SK-N-SH treated with all-trans-retinoic acid at 6 μM for 48 hours (cell line): ENCODE measurements around the gene PDC.

Experiments used
- CSDC2 ChIP-seq: fragments of 250-450 bp; sonication (Bioruptor Pico); IDR thresholded peaks from 2 replicates; pipeline ENCODE4 v1.5.0; 2020; ENCODE audit warnings: mild to moderate bottlenecking, moderate library complexity
- OSR1 ChIP-seq: fragments of 250-450 bp; sonication (Bioruptor Pico); IDR thresholded peaks from 2 replicates; pipeline ENCODE4 v1.8.0; 2022; ENCODE audit warnings: moderate library complexity, mild to moderate bottlenecking, inconsistent platforms
- SNAI2 ChIP-seq: fragments of 250-450 bp; sonication (Bioruptor Pico); IDR thresholded peaks from 2 replicates; pipeline ENCODE4 v1.5.0; 2020; ENCODE audit warnings: mild to moderate bottlenecking, moderate library complexity
- TOX ChIP-seq: fragments of 250-450 bp; sonication (Bioruptor Pico); IDR thresholded peaks from 2 replicates; pipeline ENCODE4 v1.8.0; 2021; ENCODE audit warnings: mild to moderate bottlenecking, moderate library complexity, borderline replicate concordance
- ZFP3 ChIP-seq: fragments of 250-450 bp; sonication (Bioruptor Pico); IDR thresholded peaks from 2 replicates; pipeline ENCODE4 v1.5.0; 2020; ENCODE audit warnings: mild to moderate bottlenecking, moderate library complexity
- ZFP30 ChIP-seq: fragments of 450-650 bp; formaldehyde crosslinking; IDR thresholded peaks from 2 replicates; pipeline ENCODE4 v1.5.0; 2022; ENCODE audit warnings: mild to moderate bottlenecking, moderate library complexity
- ZNF565 ChIP-seq: fragments of 450-650 bp; formaldehyde crosslinking; conservative IDR thresholded peaks from 2 replicates; pipeline ENCODE4 v1.5.0; 2020; ENCODE audit warnings: low read depth, mild to moderate bottlenecking, moderate library complexity
- ZNF70 ChIP-seq: fragments of 450-650 bp; formaldehyde crosslinking; IDR thresholded peaks from 2 replicates; pipeline ENCODE4 v1.5.0; 2020; ENCODE audit warnings: mild to moderate bottlenecking, moderate library complexity
- TF ChIP-seq, protein P1 (sequence below): fragments of 250-450 bp; sonication (Bioruptor Pico); IDR thresholded peaks from 2 replicates; pipeline ENCODE4 v1.8.0; 2020; ENCODE audit warnings: mild to moderate bottlenecking, moderate library complexity, borderline replicate concordance

DNA sequence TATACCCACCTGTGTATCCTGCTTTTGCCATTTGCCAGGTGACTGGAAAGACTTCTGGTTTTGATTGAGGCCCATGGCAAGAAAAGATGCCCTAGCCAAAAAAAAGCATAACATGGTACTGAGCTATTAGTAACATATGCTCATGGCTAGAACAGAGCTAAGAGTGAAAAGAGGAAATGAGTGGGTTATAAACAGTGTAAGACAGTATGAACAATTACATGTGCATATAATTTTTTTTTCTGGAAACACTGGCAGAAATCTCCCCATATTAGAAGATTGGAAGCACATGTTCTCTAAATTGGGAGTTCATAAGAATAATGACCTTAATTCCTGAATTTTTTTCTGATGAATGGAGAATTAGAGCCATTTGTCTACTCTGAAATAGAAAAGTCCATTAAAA is 41.2 kb upstream of the PDC start:
- TF ChIP-seq ZNF70 (CRISPR knock-in tag) (no peak), SNAI2 (CRISPR knock-in tag) (no peak), ZFP3 (no peak), ZFP30 (CRISPR knock-in tag) (no peak), CSDC2 (CRISPR knock-in tag) (no peak), TOX (CRISPR knock-in tag) (no peak), OSR1 (CRISPR knock-in tag) (no peak), ZNF565 (CRISPR knock-in tag) (no peak)
- TF ChIP-seq, protein P1, sequence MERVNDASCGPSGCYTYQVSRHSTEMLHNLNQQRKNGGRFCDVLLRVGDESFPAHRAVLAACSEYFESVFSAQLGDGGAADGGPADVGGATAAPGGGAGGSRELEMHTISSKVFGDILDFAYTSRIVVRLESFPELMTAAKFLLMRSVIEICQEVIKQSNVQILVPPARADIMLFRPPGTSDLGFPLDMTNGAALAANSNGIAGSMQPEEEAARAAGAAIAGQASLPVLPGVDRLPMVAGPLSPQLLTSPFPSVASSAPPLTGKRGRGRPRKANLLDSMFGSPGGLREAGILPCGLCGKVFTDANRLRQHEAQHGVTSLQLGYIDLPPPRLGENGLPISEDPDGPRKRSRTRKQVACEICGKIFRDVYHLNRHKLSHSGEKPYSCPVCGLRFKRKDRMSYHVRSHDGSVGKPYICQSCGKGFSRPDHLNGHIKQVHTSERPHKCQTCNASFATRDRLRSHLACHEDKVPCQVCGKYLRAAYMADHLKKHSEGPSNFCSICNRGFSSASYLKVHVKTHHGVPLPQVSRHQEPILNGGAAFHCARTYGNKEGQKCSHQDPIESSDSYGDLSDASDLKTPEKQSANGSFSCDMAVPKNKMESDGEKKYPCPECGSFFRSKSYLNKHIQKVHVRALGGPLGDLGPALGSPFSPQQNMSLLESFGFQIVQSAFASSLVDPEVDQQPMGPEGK (CRISPR knock-in tag): no peak
